K562 (cell line): ENCODE measurements around the gene PIMREG. TPM values are rescaled to one million over a fixed set of nuclear protein-coding genes. Genes with fewer than 3 reads are reported as not detected.

ENCODE experiments used
- ATF2 ChIP-seq: sonication (generic); formaldehyde crosslinking; IDR thresholded peaks from 2 replicates; pipeline ENCODE4 v1.8.1; 2022; ENCODE audit warnings: missing genetic modification reagents
- BRD4 ChIP-seq: fragments of 200-600 bp; sonication (generic); IDR thresholded peaks from 2 replicates; pipeline ENCODE4 v1.6.1; 2017; ENCODE audit warnings: inconsistent platforms
- CEBPB ChIP-seq: fragments of 450-650 bp; IDR thresholded peaks from 2 replicates; pipeline ENCODE4 v1.6.1; 2016; ENCODE audit warnings: missing genetic modification characterization, missing compliant biosample characterization
- HDAC8 ChIP-seq: fragments of 450-650 bp; IDR thresholded peaks from 2 replicates; pipeline ENCODE4 v1.6.1; 2016; ENCODE audit warnings: mild to moderate bottlenecking, missing genetic modification characterization, moderate library complexity, missing compliant biosample characterization
- MAFG ChIP-seq: fragments of 450-650 bp; conservative IDR thresholded peaks from 2 replicates; pipeline ENCODE4 v1.6.1; 2016; ENCODE audit warnings: missing genetic modification characterization, missing compliant biosample characterization
- MCM5 ChIP-seq: fragments of 450-650 bp; IDR thresholded peaks from 2 replicates; pipeline ENCODE4 v1.6.1; 2016; ENCODE audit warnings: low read depth
- NFE2 ChIP-seq: IDR thresholded peaks from 2 replicates; pipeline ENCODE4 v1.6.1; 2014; ENCODE audit warnings: antibody characterized with exemption, low read depth
- NFXL1 ChIP-seq: fragments of 450-650 bp; formaldehyde crosslinking; IDR thresholded peaks from 2 replicates; pipeline ENCODE4 v1.4.0; 2021; ENCODE audit warnings: mild to moderate bottlenecking
- OTX1 ChIP-seq: fragments of 450-650 bp; formaldehyde crosslinking; IDR thresholded peaks from 2 replicates; pipeline ENCODE4 v1.4.0; 2022; ENCODE audit warnings: mild to moderate bottlenecking
- ZNF445 ChIP-seq: fragments of 250-450 bp; sonication (Bioruptor Pico); IDR thresholded peaks from 2 replicates; pipeline ENCODE4 v1.4.0; 2020; ENCODE audit warnings: low read depth, mild to moderate bottlenecking, moderate library complexity
- ZNF75A ChIP-seq: fragments of 450-650 bp; formaldehyde crosslinking; IDR thresholded peaks from 2 replicates; pipeline ENCODE4 v1.4.0; 2020; ENCODE audit warnings: mild to moderate bottlenecking
- polyA plus RNA-seq, 8 experiments: library from polyadenylated mRNA; depleted of rRNA in 4 of 8; stranded (reverse) in 5 of 8; unstranded in 3 of 8; fragments of >200 nt; fragmentation: Nextera tagmentation in 2 of 8; fragmentation: Illumina TruSeq in 1 of 8; extraction: Ambion mirVana in 2 of 8; extraction: Trizol in 1 of 8; gene quantifications; 2 replicates each; pipeline versions ENCODE4 v1.2.1 to v1.2.3, GENCODE V29; 2011 to 2014; ENCODE audit warnings: inconsistent platforms in 1 of 8, missing spikeins in 1 of 8
- total RNA-seq, 7 experiments: library from RNA; depleted of rRNA in 6 of 7; stranded (reverse); fragments of >200 nt in 6 of 7; fragmentation: Illumina TruSeq in 2 of 7; extraction: Trizol in 2 of 7; gene quantifications; 2 replicates each; pipeline versions ENCODE4 v1.2.1 to v1.2.3, GENCODE V29; 2011 to 2021; ENCODE audit warnings: low replicate concordance in 1 of 7
- TF ChIP-seq, protein P1 (sequence below): fragments of 250-450 bp; sonication (Bioruptor Pico); IDR thresholded peaks from 2 replicates; pipeline ENCODE4 v1.5.0; 2021
- TF ChIP-seq, protein P2 (sequence below), 3 experiments: fragments of 200-800 bp in 1 of 3; fragments of 250-450 bp in 1 of 3; fragments of 450-650 bp in 1 of 3; sonication (Bioruptor Pico) in 1 of 3; sonication (Bioruptor generic) in 1 of 3; formaldehyde crosslinking in 1 of 3; IDR thresholded peaks; 2 replicates each; pipeline versions ENCODE4 v1.6.1 to v1.8.0; 2016 to 2022; ENCODE audit warnings: mild to moderate bottlenecking in 2 of 3, missing genetic modification characterization in 2 of 3, missing compliant biosample characterization in 1 of 3, moderate library complexity in 1 of 3

The PIMREG gene
- total and polyA plus RNA-seq, 9 of the 15 experiments (the other 6 are each of a cell fraction or from before 2014, with no cell fraction given) = 1.1 to 16.7 (median 9.4) TPM

- TF ChIP-seq MCM5 (no peak), MAFG (tag) (peak; percentile 9; the same call in 1 of the 2 replicates), HDAC8 (tag) (no peak), NFE2 (0 out of 2 replicates have a peak, but pooled peaks have one; percentile 33), ZNF75A (no peak), NFXL1 (CRISPR knock-in tag) (no peak), ATF2 (CRISPR knock-in tag) (no peak), OTX1 (CRISPR knock-in tag) (no peak), BRD4 (no peak), CEBPB (tag) (no peak), ZNF445 (CRISPR knock-in tag) (no peak)
- TF ChIP-seq, protein P1, sequence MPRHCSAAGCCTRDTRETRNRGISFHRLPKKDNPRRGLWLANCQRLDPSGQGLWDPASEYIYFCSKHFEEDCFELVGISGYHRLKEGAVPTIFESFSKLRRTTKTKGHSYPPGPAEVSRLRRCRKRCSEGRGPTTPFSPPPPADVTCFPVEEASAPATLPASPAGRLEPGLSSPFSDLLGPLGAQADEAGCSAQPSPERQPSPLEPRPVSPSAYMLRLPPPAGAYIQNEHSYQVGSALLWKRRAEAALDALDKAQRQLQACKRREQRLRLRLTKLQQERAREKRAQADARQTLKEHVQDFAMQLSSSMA (CRISPR knock-in tag) = no peak
- TF ChIP-seq, protein P2, sequence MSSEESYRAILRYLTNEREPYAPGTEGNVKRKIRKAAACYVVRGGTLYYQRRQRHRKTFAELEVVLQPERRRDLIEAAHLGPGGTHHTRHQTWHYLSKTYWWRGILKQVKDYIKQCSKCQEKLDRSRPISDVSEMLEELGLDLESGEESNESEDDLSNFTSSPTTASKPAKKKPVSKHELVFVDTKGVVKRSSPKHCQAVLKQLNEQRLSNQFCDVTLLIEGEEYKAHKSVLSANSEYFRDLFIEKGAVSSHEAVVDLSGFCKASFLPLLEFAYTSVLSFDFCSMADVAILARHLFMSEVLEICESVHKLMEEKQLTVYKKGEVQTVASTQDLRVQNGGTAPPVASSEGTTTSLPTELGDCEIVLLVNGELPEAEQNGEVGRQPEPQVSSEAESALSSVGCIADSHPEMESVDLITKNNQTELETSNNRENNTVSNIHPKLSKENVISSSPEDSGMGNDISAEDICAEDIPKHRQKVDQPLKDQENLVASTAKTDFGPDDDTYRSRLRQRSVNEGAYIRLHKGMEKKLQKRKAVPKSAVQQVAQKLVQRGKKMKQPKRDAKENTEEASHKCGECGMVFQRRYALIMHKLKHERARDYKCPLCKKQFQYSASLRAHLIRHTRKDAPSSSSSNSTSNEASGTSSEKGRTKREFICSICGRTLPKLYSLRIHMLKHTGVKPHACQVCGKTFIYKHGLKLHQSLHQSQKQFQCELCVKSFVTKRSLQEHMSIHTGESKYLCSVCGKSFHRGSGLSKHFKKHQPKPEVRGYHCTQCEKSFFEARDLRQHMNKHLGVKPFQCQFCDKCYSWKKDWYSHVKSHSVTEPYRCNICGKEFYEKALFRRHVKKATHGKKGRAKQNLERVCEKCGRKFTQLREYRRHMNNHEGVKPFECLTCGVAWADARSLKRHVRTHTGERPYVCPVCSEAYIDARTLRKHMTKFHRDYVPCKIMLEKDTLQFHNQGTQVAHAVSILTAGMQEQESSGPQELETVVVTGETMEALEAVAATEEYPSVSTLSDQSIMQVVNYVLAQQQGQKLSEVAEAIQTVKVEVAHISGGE (CRISPR knock-in tag; IDR thresholded peaks at IDR 0.05) = 0 out of 6 replicates have a peak, but pooled peaks of 1 of the 3 experiments have one; percentile 45
Measured at GRCh38 chr17:6465206-6466003, 21.1 kb downstream of the PIMREG start (continued).
